ENCODE measurements around the gene RERE.

GRCh38 chr1:8698937-8699447 lies 118.4 kb downstream of the RERE start:
- TF ChIP-seq CTCF (IDR thresholded peaks at IDR 0.05; ENCODE audit: borderline replicate concordance, extremely low read depth, low read length, poor library complexity, severe bottlenecking), result no peak
- TF ChIP-seq EZH2 (IDR thresholded peaks at IDR 0.05; ENCODE audit: borderline replicate concordance, low read depth, low read length, severe bottlenecking), result no peak
